ENCODE data around the gene BOK. TPM values are rescaled to one million over a fixed set of nuclear protein-coding genes. Genes with fewer than 3 reads are reported as not detected.

Gene BOK
- total and polyA plus RNA-seq, 2 of the 13 experiments (the other 11 are each of a cell fraction or from before 2014, with no cell fraction given), result 35.5 to 39.2 TPM

DNA sequence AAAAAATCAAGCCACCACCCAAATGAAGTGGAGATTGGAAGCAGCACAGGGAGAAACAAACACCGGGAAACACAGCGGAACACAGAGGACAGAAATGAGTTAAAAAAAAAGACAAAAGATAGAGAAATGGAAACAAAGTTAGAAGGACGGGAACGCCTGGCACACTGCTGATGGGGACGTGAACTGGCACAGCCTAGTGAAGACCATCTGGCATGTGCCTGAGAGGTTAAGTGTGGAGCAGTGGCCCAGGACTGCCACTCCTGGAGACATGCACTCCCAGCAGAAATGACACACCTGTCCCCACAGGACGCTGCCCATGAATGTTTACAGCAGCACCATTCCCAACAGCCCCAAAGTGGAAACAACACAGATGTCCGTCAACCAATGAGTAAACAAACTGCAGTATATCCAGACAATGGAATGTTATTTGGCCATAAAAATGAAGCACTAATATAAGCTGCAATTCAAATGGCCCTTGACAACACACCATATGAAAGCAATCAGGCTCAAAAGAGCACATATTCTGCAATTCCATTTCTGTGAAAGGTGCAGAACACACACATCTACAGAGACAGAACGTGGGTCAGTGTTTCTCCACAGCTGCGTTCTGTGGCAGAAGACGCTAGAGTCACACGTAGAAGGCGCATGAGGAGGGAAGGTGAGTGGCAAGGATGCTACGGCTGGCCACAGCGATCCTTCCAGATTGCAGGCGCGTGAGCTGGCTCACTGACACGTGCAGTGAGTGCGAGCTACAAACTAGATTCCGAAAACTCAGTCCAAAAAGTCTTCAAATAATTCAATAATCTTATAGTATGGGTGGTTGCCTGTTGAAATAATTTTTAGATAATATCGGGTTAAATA, 53.8 kb downstream of the BOK start:
- in situ Hi-C loops (cut with HindIII; ENCODE audit: extremely low pct_ligation_motif_present, low pct_unique_long_range_greater_than_20kb), result no loop called here
- POLR2A ChIA-PET, result interaction anchor here (0.7 kb wide), 1 partner anchor 10 kb away, joined by 3 read pairs; no protein-coding TSS in a partner anchor
- no peak overlapping the region for H3K4me3 ChIP-seq (replicated peaks in 1 of 3; ENCODE audit: insufficient read depth in 1 of 3, low read depth in 2 of 3, low read length in 3 of 3)
- no peak for ATAC-seq
- H3K27me3 ChIP-seq (ENCODE audit: control insufficient read depth in 1 of 2, insufficient read depth in 2 of 2, low read length in 2 of 2), result no peaks in the 10 kb centered on the region
- peaks cover 32% of the 10 kb centered on the region for H3K4me1 ChIP-seq (ENCODE audit: insufficient read depth, low read length)
- H3K9me3 ChIP-seq (ENCODE audit: low read length), result no peaks in the 10 kb centered on the region
- no peak overlapping the region for H3K9ac ChIP-seq (ENCODE audit: insufficient read depth, low read depth, low read length)
- FAIRE-seq, result peak; percentile 30
- peak overlapping the region; percentile 12 for H3K27ac ChIP-seq (ENCODE audit: extremely low read length, insufficient read depth, low read length)
- peaks cover 67% of the 10 kb centered on the region for H3K79me2 ChIP-seq (ENCODE audit: insufficient read depth, low read length)
- CTCF ChIA-PET (ENCODE audit: low intra/inter-chr PET ratio, low total read pairs), result no interaction called here
- H2AFZ ChIP-seq (ENCODE audit: low read length), result no peak overlapping the region
- no peaks in the 10 kb centered on the region for H4K20me1 ChIP-seq (ENCODE audit: insufficient read depth, low read length)
- BruUV-seq (replicated peaks), result TSS peak; percentile 46
- 98% methylated on average over 20 of the region's 20 CpGs for WGBS (ENCODE audit: low lambda C conversion rate)
- H3K36me3 ChIP-seq (replicated peaks in 1 of 2; ENCODE audit: control insufficient read depth in 1 of 2, insufficient read depth in 2 of 2, low read length in 2 of 2), result peaks cover 11 to 36% of the 10 kb centered on the region in 2 experiments
- no peak overlapping the region for H3K4me2 ChIP-seq (ENCODE audit: low read depth, low read length)
- intact Hi-C loops (cut with micrococcal nuclease; ENCODE audit: unreplicated experiment), result no loop called here
- TF ChIP-seq KDM5A (IDR thresholded peaks at IDR 0.05; ENCODE audit: borderline replicate concordance, low read length) (no peak), SATB2 (CRISPR knock-in tag; IDR thresholded peaks at IDR 0.05) (no peak), MXD4 (CRISPR knock-in tag; IDR thresholded peaks at IDR 0.05) (no peak), REPIN1 (CRISPR knock-in tag; IDR thresholded peaks at IDR 0.05; ENCODE audit: borderline replicate concordance, low read depth) (no peak), ONECUT2 (CRISPR knock-in tag; IDR thresholded peaks at IDR 0.05) (no peak), ZNF24 (IDR thresholded peaks at IDR 0.05) (no peak), CREM (IDR thresholded peaks at IDR 0.05) (no peak), CREM (CRISPR knock-in tag; IDR thresholded peaks at IDR 0.05) (no peak), KAT7 (CRISPR knock-in tag; IDR thresholded peaks at IDR 0.05; ENCODE audit: borderline replicate concordance) (no peak), CHD2 (IDR thresholded peaks at IDR 0.05; ENCODE audit: low read depth, low read length) (no peak), CC2D1A (CRISPR knock-in tag; IDR thresholded peaks at IDR 0.05) (no peak), CBFB (CRISPR knock-in tag; IDR thresholded peaks at IDR 0.05) (no peak), ZNF749 (CRISPR knock-in tag; IDR thresholded peaks at IDR 0.05; ENCODE audit: borderline replicate concordance) (no peak), ZKSCAN8 (CRISPR knock-in tag; IDR thresholded peaks at IDR 0.05; ENCODE audit: borderline replicate concordance) (no peak), SALL2 (CRISPR knock-in tag; IDR thresholded peaks at IDR 0.05) (no peak)
- TF ChIP-seq, protein P1, sequence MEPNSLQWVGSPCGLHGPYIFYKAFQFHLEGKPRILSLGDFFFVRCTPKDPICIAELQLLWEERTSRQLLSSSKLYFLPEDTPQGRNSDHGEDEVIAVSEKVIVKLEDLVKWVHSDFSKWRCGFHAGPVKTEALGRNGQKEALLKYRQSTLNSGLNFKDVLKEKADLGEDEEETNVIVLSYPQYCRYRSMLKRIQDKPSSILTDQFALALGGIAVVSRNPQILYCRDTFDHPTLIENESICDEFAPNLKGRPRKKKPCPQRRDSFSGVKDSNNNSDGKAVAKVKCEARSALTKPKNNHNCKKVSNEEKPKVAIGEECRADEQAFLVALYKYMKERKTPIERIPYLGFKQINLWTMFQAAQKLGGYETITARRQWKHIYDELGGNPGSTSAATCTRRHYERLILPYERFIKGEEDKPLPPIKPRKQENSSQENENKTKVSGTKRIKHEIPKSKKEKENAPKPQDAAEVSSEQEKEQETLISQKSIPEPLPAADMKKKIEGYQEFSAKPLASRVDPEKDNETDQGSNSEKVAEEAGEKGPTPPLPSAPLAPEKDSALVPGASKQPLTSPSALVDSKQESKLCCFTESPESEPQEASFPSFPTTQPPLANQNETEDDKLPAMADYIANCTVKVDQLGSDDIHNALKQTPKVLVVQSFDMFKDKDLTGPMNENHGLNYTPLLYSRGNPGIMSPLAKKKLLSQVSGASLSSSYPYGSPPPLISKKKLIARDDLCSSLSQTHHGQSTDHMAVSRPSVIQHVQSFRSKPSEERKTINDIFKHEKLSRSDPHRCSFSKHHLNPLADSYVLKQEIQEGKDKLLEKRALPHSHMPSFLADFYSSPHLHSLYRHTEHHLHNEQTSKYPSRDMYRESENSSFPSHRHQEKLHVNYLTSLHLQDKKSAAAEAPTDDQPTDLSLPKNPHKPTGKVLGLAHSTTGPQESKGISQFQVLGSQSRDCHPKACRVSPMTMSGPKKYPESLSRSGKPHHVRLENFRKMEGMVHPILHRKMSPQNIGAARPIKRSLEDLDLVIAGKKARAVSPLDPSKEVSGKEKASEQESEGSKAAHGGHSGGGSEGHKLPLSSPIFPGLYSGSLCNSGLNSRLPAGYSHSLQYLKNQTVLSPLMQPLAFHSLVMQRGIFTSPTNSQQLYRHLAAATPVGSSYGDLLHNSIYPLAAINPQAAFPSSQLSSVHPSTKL (CRISPR knock-in tag; IDR thresholded peaks at IDR 0.05), result no peak
- TF ChIP-seq, protein P2, sequence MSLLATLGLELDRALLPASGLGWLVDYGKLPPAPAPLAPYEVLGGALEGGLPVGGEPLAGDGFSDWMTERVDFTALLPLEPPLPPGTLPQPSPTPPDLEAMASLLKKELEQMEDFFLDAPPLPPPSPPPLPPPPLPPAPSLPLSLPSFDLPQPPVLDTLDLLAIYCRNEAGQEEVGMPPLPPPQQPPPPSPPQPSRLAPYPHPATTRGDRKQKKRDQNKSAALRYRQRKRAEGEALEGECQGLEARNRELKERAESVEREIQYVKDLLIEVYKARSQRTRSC (CRISPR knock-in tag; IDR thresholded peaks at IDR 0.05; ENCODE audit: low read depth), result no peak
- TF ChIP-seq, protein P3, sequence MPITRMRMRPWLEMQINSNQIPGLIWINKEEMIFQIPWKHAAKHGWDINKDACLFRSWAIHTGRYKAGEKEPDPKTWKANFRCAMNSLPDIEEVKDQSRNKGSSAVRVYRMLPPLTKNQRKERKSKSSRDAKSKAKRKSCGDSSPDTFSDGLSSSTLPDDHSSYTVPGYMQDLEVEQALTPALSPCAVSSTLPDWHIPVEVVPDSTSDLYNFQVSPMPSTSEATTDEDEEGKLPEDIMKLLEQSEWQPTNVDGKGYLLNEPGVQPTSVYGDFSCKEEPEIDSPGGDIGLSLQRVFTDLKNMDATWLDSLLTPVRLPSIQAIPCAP (CRISPR knock-in tag; IDR thresholded peaks at IDR 0.05; ENCODE audit: low read depth), result no peak
- TF ChIP-seq, protein P4, sequence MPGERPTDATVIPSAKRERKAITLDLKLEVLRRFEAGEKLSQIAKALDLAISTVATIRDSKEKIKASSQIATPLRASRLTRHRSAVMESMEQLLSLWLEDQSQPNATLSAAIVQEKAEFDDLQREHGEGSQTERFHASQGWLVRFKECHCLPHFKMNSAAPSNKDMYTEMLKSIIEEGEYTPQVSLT (CRISPR knock-in tag; IDR thresholded peaks at IDR 0.05; ENCODE audit: borderline replicate concordance, low read depth), result no peak
- DNase-seq (ENCODE audit: low spot score), result no peak
